Astrocyte (in vitro differentiated cells and primary cell): ENCODE measurements around the gene APBB2.

Source experiments
- CTCF ChIP-seq: IDR thresholded peaks from 2 replicates; pipeline ENCODE4 v1.5.1; 2011; ENCODE audit warnings: low read depth, mild to moderate bottlenecking, inconsistent platforms, low read length, moderate library complexity; ENCODE audit not compliant: insufficient read depth
- EZH2 ChIP-seq: IDR thresholded peaks from 2 replicates; pipeline ENCODE4 v1.6.1; 2012; ENCODE audit warnings: mild to moderate bottlenecking, low read length, inconsistent platforms; ENCODE audit not compliant: insufficient read depth

- TF ChIP-seq CTCF = no peak
- no peak for TF ChIP-seq EZH2
Observed at GRCh38 chr4:40763228-40763716, 451.1 kb downstream of the APBB2 start.
